Measurements from ENCODE around the gene KRTAP10-1. TPM values are rescaled to one million over a fixed set of nuclear protein-coding genes. Genes with fewer than 3 reads are reported as not detected.

KRTAP10-1 gene
- total RNA-seq, 1 experiment from 2014 or later = not detected

- POLR2A ChIA-PET = no interaction called here
- no peak overlapping the region for H3K4me3 Mint-ChIP-seq (ENCODE audit: unreplicated experiment)
- BruUV-seq (replicated peaks) = no TSS peak
- TF ChIP-seq CTCF (IDR thresholded peaks at IDR 0.05; ENCODE audit: unreplicated experiment) = no peak
- no peak for DNase-seq (ENCODE audit: unreplicated experiment)
- intact Hi-C loops (cut with micrococcal nuclease) = no loop called here
- CTCF ChIA-PET = interaction anchor here (0.6 kb wide), 1 partner anchor 1017 kb away, joined by 3 read pairs; no protein-coding TSS in a partner anchor
- no peak overlapping the region for H3K27ac Mint-ChIP-seq (ENCODE audit: low read depth, unreplicated experiment)
- H3K36me3 Mint-ChIP-seq (ENCODE audit: insufficient read depth, unreplicated experiment) = no peaks in the 10 kb centered on the region
- no peaks in the 10 kb centered on the region for H3K9me3 Mint-ChIP-seq (ENCODE audit: unreplicated experiment)
- peaks cover 24% of the 10 kb centered on the region for H3K27me3 Mint-ChIP-seq (ENCODE audit: insufficient read depth, unreplicated experiment)
- H3K4me1 Mint-ChIP-seq (ENCODE audit: insufficient read depth, unreplicated experiment) = peaks cover 5% of the 10 kb centered on the region
Observed at GRCh38 chr21:44537930-44538911, 1.8 kb downstream of the KRTAP10-1 start.

- intact Hi-C loops (cut with micrococcal nuclease) = no loop called here
- ChIA-PET CTCF (interaction anchor here (1.0 kb wide), 1 partner anchor 9 kb away, joined by 3 read pairs; no protein-coding TSS in a partner anchor), POLR2A (interaction anchor here (0.7 kb wide), 1 partner anchor 47 kb away, joined by 3 read pairs; no protein-coding TSS in a partner anchor)
- DNase-seq (ENCODE audit: unreplicated experiment) = no peak
- H3K4me1 Mint-ChIP-seq (ENCODE audit: insufficient read depth, unreplicated experiment) = peaks cover 11% of the 10 kb centered on the region
- no TSS peak for BruUV-seq (replicated peaks)
- no peaks in the 10 kb centered on the region for H3K9me3 Mint-ChIP-seq (ENCODE audit: unreplicated experiment)
- H3K36me3 Mint-ChIP-seq (ENCODE audit: insufficient read depth, unreplicated experiment) = no peaks in the 10 kb centered on the region
- no peak overlapping the region for H3K27ac Mint-ChIP-seq (ENCODE audit: low read depth, unreplicated experiment)
- no peak for TF ChIP-seq CTCF (IDR thresholded peaks at IDR 0.05; ENCODE audit: unreplicated experiment)
- peaks cover 24% of the 10 kb centered on the region for H3K27me3 Mint-ChIP-seq (ENCODE audit: insufficient read depth, unreplicated experiment)
- no peak overlapping the region for H3K4me3 Mint-ChIP-seq (ENCODE audit: unreplicated experiment)
Observed at GRCh38 chr21:44535963-44536362, 4.0 kb downstream of the KRTAP10-1 start.

- POLR2A ChIA-PET = no interaction called here
- Mint-ChIP-seq H3K36me3 (ENCODE audit: insufficient read depth, unreplicated experiment) (no peaks in the 10 kb centered on the region), H3K27me3 (ENCODE audit: insufficient read depth, unreplicated experiment) (peaks cover 32% of the 10 kb centered on the region), H3K4me1 (ENCODE audit: insufficient read depth, unreplicated experiment) (peaks cover 10% of the 10 kb centered on the region), H3K27ac (ENCODE audit: low read depth, unreplicated experiment) (no peak overlapping the region), H3K9me3 (ENCODE audit: unreplicated experiment) (peaks cover 9% of the 10 kb centered on the region), H3K4me3 (ENCODE audit: unreplicated experiment) (no peak overlapping the region)
- BruUV-seq (replicated peaks) = no TSS peak
- no peak for TF ChIP-seq CTCF (IDR thresholded peaks at IDR 0.05; ENCODE audit: unreplicated experiment)
- intact Hi-C loops (cut with micrococcal nuclease) = no loop called here
- DNase-seq (ENCODE audit: unreplicated experiment) = no peak
- CTCF ChIA-PET = no interaction called here
Observed at GRCh38 chr21:44534688-44535087, 5.3 kb downstream of the KRTAP10-1 start.

GRCh38 chr21:44533891-44534627 lies 5.9 kb downstream of the KRTAP10-1 start:
- no peak overlapping the region for H3K4me3 Mint-ChIP-seq (ENCODE audit: unreplicated experiment)
- peaks cover 26% of the 10 kb centered on the region for H3K27me3 Mint-ChIP-seq (ENCODE audit: insufficient read depth, unreplicated experiment)
- no peak for TF ChIP-seq CTCF (IDR thresholded peaks at IDR 0.05; ENCODE audit: unreplicated experiment)
- H3K9me3 Mint-ChIP-seq (ENCODE audit: unreplicated experiment) = peaks cover 9% of the 10 kb centered on the region
- H3K36me3 Mint-ChIP-seq (ENCODE audit: insufficient read depth, unreplicated experiment) = no peaks in the 10 kb centered on the region
- BruUV-seq (replicated peaks) = no TSS peak
- CTCF ChIA-PET = no interaction called here
- no peak for DNase-seq (ENCODE audit: unreplicated experiment)
- peaks cover 6% of the 10 kb centered on the region for H3K4me1 Mint-ChIP-seq (ENCODE audit: insufficient read depth, unreplicated experiment)
- intact Hi-C loops (cut with micrococcal nuclease) = no loop called here
- no peak overlapping the region for H3K27ac Mint-ChIP-seq (ENCODE audit: low read depth, unreplicated experiment)
- POLR2A ChIA-PET = no interaction called here

Measured in MCF 10A (cell line).